Jurkat, Clone E6-1 (cell line): ENCODE data around the gene SASH1.

Experiments used
- DNase-seq: peaks from one replicate; pipeline ENCODE4 v3.0.0-alpha.2; 2011; ENCODE audit warnings: low read depth, low spot score
- H3K4me3 ChIP-seq: 2 replicates; pipeline ENCODE4 v1.5.1; 2011; ENCODE audit warnings: mild to moderate bottlenecking, low read length, control low read depth, moderate library complexity

Gene SASH1

DNA sequence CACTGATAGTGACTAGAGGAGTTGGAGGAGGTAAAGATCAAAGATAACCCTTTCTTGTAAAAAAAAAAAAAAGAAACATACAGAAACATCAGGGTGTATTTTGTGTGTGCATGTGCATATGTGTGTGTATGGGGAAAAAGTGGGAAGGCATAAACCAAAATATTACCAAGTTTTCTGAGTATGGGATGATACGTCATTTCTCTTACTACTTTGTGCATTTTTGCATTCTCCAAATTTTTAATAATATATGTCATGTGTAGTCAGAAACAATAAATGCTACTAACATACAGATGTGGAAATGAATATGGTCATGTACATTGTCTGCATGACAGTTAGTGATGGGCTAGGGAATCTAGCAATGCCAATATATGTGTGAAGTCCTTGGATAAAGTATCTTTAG lies 161.1 kb downstream of the SASH1 start:
- no peak overlapping the region for H3K4me3 ChIP-seq
- no peak for DNase-seq

DNA sequence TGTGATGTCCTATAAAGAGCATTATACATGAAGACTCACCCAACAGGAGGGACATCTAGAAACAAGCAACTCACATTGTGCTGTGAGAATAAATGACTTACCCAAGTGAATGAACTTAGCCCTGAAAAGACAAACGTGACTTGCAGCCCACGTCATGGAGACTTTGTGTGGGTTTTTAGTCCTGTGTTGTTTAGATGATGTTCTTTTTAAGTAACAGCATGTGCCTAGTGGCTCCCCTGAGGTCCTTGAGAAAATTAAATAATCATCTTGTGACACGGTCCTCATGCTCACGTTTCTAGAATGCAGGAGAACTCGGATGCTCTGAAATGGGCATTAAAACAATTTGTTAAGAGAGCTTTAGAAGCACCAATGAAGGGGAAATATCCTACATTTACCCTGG lies 165.1 kb downstream of the SASH1 start:
- no peak overlapping the region for H3K4me3 ChIP-seq
- no peak for DNase-seq

DNA sequence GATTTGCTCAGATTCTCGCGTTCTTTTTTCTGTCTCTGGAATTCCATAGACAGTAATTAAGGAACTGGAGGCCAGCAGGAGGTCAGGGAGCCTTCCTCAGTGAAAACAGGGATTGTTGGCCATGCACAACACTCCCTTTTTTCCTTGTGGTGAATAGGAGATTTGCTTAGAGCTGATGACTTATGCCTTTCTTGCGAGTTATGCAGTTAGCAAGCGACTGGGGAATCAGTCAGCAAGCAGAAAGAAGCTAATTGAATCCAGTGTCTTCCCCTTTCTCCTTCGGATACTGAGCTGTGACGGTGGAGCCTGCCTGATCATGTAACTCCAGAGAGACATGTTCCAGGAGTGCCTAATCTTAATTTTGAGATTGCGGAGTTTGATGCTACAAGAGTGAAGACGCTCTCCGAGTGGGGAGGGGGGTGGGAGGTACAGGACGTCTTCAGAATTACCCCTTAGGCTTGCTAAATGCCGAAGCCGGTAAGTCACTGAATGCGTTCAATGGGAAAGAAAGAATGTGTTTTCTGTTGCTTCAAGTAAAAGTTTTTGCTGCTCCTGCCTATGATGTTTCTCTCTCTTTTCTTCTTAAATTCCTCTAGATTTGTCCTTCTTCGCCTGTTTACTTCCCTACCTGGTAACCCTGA lies 165.9 kb downstream of the SASH1 start:
- DNase-seq, result no peak
- H3K4me3 ChIP-seq, result no peak overlapping the region

DNA sequence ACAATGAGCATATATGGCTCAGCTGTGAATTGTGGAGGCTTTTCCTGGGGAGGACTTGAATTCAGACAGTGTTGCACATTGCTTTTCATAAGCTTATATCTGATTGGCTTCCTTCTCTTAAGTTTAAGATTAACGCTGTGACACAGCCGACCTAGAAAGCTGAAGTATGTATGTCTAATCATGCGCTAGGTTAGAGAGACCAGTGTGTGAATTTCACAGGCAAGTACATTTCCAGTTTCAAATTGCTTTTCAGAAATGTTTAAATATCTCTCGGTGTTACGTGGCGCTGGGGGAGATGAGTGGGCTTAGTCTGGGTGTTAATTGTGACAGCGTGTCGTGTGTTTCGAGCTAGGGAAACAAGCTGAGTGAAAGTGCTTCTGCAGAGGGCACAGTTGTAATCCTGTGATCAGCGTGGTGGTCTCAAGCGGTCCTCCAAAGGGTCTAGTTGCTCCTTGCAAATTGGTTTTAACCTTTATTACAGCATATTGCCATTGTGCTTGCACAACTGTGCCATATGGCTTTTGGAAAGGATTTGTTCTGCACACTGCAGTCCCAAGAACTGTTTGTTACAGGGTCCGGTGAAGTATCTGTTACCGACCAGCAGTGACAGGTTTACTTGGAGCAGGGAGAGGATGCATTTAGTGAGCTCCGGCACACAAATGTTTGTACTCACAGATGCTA lies 166.6 kb downstream of the SASH1 start:
- no peak overlapping the region for H3K4me3 ChIP-seq
- DNase-seq, result no peak

DNA sequence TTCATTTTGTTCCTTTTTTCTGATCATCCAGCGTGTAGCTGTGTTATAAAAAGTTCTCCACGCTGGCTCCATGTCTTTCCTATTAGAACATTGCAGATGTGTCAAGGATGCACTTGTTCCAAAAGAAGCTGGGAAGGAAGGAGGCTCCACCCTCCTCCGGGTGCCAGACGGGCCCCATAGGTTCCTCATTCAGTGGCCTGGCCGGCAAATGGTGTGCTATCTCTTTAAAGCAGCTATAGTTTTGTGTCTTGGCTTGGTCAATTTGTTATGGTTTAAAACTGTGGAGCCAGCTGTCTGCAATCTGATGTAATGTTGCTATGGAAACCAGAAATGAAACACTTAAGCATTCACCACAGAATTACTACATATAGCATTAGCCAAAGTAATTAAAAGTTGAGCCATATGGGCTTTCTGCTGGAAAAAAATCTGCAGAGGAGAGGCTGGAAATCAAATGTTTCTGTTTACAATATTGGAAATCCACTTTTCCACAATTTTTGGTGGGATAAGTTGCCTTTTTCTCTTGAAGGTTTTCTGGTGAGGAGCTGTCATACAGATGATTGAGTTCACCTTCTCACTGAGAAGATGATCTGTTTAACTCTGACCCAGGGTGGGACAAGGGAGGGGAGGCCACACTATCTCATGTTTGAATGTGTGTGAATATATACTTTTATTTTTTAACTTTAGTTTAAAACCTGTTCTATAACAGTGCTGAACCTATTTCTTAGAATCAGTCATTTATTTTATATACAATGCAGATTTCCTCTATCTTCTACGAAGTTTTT lies 167.4 kb downstream of the SASH1 start:
- no peak for DNase-seq

DNA sequence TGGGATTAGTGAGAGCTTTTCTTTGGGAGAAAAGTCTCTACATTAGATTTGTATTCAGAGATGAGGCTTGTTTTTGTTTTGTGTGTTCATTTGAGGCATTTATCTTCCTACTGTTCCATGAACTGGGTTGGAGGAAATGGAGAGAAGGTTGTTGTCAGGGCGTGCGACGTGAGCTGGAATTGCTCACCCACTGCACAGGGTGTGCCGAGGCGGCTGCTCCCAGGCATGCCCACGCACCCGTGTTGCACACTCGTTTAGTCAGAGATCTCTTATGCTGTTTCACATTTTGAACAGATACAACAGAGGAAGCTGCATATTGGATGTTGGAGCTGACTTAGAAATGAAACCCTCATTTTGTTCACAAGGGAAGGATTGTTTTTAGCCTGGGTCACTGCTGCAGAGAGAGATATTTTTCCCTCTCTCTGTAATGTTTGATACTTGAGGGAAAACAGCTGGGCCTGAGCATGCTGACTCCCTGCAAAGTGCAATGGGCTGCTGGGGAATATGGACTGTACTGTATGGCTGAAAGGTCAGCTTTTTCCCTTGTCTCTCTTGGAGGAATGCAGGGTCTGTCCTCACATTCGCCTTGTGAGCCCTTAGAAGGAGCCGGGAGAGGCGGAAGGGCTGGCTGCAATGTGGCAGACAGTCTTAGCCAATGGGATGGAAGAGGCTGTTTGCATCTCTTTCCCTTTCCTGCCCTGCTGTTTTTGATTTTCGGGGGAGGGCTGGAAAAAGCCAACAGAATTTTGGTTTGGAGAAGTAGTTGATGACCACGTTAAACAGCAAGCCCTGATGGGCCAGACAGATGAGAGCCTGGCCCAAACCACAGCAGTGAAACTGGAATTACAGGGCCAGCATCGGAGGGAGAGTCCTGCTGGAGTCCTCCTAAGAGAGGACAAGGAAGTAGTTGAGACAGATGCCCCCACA lies 170.8 kb downstream of the SASH1 start:
- no peak overlapping the region for H3K4me3 ChIP-seq
- DNase-seq, result no peak

More for the DNA sequence above, 167.4 kb downstream of the SASH1 start:
- no peak overlapping the region for H3K4me3 ChIP-seq

DNA sequence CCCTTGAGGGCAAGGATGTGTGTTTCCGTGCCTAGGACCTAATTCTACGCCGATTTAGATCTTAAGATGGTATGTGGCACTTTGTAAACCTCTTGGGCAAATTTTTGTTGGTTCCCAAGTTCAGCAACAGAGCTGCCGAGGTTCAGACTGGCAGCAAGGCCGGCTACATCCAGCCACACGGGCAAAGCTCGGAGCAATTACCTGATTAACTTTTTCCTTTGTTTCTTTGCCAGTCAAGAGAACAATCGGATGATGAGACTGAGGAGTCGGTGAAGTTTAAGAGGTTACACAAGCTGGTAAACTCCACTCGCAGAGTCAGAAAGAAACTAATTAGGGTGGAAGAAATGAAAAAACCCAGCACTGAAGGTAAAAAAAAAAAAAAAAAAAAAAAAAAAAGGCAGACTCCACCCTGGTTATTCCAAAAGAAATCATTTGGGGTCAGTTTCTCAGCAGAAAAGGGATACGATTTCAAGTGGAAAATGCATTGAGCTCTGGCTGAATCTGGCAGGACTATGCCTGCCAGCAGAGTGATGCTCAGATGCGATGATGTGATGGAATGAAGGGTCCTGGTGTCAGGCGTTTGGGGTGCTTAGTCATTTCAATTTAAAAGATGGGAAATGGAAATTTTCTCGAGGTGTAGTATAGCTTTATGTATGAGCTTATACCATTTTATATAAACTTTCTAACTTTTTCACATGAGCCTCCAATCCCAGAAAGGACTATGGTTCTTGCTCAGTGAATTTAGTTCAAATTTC lies 171.6 kb downstream of the SASH1 start:
- no peak for DNase-seq
- no peak overlapping the region for H3K4me3 ChIP-seq

DNA sequence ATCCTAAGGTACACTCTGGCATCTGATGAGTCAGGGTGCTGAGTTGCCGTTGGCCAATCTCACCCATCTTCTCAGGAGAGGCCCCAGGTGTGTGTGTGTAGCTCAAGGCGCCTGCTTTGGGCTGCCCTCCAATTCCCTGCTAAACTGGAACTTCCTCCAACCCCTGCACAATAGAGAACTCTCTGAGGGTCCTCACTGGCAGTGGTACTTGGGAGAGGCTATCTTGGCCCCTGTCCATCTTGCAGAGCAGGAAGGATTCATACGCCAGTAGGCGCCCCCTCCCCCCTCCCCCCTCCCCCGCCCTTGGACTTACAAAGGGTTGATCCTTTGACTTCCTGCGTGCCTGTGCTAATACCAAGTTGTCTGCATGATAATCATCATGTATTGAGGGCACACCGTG lies 173.6 kb downstream of the SASH1 start:
- DNase-seq, result no peak

DNA sequence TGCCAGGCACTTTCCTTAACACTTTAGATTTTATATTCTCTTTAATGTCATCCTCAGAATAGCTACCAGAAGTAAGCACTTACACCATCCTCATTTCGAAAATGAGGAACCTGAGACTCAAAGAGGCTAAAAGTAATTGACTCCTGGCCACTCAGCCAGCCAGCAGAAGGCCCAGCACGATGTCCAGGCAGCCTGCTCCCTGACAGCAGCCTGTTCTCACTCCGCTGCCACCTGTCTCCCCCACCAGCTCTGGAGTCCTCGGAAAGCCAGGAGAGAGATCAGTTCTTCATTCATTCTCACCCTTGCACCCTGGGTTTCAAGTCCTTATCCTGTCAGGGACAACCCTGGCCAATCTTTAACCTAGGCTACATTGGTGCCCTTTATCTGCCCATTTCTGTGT lies 174.0 kb downstream of the SASH1 start:
- no peak for DNase-seq
- H3K4me3 ChIP-seq, result no peak overlapping the region

More for the DNA sequence above, 173.6 kb downstream of the SASH1 start:
- no peak overlapping the region for H3K4me3 ChIP-seq

DNA sequence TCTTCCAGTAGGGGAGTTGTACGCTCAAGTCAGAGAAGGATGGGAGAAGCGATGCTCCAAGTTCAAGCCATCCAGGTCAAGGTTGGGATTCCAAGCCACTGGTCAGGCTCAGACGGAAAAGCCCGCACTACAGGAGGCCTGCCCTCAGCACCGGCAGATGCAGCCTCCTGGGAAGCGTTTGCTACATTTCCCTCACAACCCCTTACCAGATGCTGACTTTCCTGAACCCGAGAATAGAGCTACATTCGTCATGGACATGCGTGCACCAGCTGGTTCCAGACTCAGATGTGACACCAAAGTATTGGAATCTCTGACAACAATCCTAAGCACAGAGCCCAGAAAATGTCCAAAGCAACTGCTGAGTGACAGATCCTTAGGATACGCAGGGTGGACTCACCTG lies 174.8 kb downstream of the SASH1 start:
- no peak for DNase-seq

DNA sequence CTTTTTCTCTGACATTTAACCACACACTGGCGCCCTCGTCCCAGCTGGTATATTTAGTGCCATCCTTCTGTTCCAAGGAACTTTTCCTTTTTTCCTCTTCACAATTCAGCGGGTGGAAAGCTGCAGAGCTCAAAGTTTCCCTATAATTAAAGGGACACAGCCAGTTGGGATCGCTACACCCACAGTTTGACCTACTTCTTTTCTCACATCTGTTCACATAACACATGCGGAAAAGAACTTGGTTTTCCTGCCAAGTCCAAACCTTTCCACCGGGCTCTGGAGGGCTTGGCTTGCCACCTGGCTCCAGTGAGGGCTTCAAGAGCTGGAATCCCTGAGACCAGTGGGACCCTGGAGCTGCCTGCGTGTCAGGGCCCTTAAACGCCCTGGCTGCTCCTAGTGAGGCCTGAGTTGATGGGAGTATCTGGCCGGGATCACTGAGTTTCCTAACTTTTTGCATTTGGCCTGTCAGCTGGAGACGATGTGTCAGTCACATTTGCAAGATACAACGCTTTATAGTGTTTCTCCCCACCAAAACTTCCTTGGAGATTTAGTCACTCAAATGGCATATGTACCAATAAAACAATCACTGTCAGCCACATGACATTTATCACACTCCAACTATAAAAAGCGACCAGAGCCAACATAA lies 176.0 kb downstream of the SASH1 start:
- DNase-seq, result no peak
- H3K4me3 ChIP-seq, result no peak overlapping the region

More for the DNA sequence above, 174.8 kb downstream of the SASH1 start:
- H3K4me3 ChIP-seq, result no peak overlapping the region

DNA sequence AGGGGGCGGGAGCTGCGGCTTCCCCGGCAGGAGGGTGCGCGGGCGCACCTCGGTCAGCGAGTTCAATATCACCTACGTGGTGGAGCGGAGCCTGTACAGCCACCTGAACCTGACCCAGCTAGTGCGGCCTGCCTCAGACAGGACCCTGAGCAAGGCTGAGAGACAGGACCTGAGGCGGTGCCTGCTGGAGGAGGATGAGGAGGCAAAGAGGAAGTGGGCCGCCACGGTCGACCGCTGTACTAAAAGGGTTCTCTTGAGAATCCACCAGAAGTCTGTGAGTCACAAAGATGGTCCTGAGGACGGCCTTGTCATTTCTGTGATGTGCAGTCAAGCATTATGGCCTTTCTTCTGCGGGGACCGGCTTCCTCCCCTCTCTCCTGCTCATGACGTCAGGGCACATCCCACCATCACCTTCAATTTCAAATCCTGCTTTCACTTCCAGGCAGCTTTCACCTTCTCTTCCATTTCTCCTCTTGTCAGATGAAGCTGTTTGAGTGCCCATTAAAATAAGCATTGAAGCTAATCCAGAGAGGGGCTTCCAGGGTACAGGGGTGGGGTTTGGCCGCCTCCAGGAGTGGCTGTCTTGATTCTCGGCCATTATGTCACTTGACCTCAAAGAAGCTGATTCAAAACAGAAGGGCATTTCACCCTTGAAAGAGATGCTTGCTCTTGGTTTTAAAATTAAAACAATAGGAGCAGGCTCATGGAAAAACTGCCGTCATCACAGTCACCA lies 177.6 kb downstream of the SASH1 start:
- no peak overlapping the region for H3K4me3 ChIP-seq
- no peak for DNase-seq

DNA sequence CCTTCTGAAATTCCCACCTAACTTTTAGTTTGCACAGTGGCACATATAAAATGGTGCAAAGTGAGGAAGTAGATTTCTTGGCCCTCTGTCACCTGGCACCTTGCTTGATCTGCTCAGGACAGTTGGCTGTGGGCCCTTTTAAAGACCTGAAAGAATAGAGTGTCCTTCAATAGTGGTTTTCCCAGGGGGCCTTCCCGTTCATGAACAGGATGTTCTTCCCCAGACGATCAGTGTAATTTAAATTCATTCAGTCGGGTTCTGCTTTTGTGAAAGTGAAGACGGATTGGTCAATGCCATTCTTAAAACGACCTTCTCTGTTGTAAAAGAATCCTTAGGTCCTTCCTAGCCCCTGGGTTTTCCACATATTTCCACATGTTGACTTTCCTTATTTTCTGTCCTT lies 178.5 kb downstream of the SASH1 start:
- no peak for DNase-seq
- no peak overlapping the region for H3K4me3 ChIP-seq

DNA sequence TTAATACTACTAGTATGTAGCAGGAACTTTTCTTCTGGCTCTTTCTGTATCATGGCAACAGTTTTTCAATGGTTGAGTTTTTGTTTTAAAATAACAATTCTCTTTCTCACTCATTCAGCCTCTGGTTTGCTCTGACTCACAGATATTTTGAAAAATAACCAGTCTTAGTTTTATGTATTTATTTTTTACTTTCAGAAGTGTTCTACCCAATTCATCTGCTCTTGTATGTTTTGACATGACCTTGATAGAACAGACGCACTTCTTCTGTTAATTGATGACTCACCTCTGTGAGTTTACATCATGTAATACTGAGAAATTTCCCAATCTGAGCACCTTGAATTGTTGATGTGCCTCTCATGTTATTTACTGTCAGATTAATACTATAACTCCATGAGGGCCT lies 178.9 kb downstream of the SASH1 start:
- H3K4me3 ChIP-seq, result no peak overlapping the region
- no peak for DNase-seq

DNA sequence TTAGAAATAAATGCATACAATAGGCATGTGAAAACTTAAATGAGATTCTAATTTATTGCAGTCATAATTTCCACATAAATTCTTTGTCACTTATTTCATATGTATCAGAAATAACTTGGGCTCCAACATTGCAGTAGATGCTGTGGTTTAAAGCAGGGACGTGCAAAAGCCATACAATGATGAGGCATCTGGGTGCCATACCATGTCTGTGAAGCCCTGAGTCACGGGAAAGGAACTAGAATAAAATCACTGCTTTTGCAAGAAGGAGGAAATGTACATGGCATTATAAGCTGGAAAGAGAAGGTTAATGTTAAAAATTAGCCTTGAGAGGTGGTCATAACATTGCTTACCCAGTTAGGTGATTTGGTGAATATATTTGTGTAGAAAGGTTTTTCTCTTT lies 180.4 kb downstream of the SASH1 start:
- no peak for DNase-seq

DNA sequence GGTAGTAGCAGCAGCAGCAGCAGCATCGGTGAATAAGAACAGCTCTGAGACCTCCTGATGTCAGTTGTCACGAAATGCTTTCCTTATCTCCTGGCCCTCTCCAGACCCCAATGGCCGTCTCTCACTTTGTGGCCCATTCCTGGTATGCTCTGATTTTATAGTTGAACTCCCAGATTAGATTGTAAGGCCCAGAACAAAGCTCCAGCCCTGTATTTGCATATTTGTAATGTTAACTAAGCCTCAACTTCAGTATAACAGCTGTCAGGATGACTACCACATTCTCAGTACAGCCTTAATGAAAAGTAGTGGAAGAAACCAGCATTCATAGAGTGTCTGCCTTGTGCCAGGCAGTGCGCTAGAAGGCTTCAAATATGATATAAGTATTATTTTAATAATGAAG lies 180.9 kb downstream of the SASH1 start:
- H3K4me3 ChIP-seq, result no peak overlapping the region
- DNase-seq, result no peak

More for the DNA sequence above, 180.4 kb downstream of the SASH1 start:
- H3K4me3 ChIP-seq, result no peak overlapping the region

DNA sequence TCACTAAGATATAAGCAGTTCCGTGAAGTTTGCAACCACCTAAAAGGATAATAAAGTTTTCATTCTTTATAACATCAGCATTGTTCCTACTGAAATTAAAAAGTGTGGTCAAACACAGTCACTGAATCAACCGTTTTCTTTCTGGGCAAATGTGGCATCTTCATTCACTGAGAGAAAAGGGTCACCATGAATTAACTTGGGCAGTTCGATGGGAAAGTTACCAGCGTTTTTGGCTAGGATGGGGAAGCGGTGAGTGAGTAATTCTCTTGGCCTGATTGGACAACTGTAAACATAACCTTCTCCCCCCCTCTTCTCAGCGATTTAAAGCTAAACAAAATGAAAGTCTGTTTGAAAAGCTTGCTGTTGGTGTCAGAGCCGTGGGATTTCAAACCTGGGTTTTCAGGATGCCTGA lies 181.8 kb downstream of the SASH1 start:
- no peak for DNase-seq
- no peak overlapping the region for H3K4me3 ChIP-seq

DNA sequence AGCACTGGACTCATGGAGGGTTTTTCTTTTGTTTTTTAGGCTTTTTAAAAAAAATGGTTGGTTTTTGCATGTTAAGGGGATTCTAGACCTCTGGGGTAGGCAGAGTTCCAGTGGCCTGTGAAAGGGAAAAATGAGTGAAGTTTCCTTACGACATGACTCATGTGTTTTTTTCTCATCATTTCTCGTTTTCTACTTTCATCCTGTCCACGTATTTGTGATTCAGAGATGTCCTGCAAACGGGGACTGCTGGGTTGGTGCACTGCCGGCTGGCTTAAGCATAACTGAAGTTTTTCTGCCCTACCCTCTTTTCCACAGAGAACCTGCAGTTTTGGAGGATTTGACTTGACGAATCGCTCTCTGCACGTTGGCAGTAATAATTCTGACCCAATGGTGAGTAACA lies 182.3 kb downstream of the SASH1 start:
- no peak for DNase-seq
- H3K4me3 ChIP-seq, result no peak overlapping the region
